Neuronal stem cell (in vitro differentiated cells): Measurements from ENCODE around the gene NEK8.
"Not testable (repeated sequence)": the region's sequence is repeated elsewhere in the genome, so short reads cannot be mapped to it uniquely, and the experiment has no call there.

Experiments
- DNase-seq: peaks from one replicate; pipeline ENCODE4 v3.0.0-alpha.2; 2013; ENCODE audit warnings: low spot score
- H2AFZ ChIP-seq: one replicate; pipeline ENCODE4 v1.6.1; 2013; ENCODE audit warnings: mild to moderate bottlenecking, low read length, inconsistent platforms
- H2AK5ac ChIP-seq: 2 replicates; pipeline ENCODE4 v1.6.1; 2013; ENCODE audit warnings: low read depth, mild to moderate bottlenecking, inconsistent platforms, low read length, moderate library complexity, mixed read lengths
- H2BK120ac ChIP-seq: 2 replicates; pipeline ENCODE4 v1.6.1; 2013; ENCODE audit warnings: low read depth, mild to moderate bottlenecking, inconsistent platforms, low read length, moderate library complexity, mixed read lengths
- H2BK12ac ChIP-seq: one replicate; pipeline ENCODE4 v1.6.1; 2013; ENCODE audit warnings: low read length, inconsistent platforms
- H2BK15ac ChIP-seq: 2 replicates; pipeline ENCODE4 v1.6.1; 2013; ENCODE audit warnings: mild to moderate bottlenecking, low read length, inconsistent platforms, mixed read lengths
- H2BK5ac ChIP-seq: one replicate; pipeline ENCODE4 v1.6.1; 2013; ENCODE audit warnings: inconsistent platforms, mild to moderate bottlenecking, low read length, moderate library complexity
- H3K14ac ChIP-seq: one replicate; pipeline ENCODE4 v1.6.1; 2013; ENCODE audit warnings: low read length, inconsistent platforms
- H3K18ac ChIP-seq: 2 replicates; pipeline ENCODE4 v1.6.1; 2013; ENCODE audit warnings: low read length, inconsistent platforms
- H3K23ac ChIP-seq: 2 replicates; pipeline ENCODE4 v1.6.1; 2013; ENCODE audit warnings: low read depth, mild to moderate bottlenecking, mixed read lengths, low read length, inconsistent platforms; ENCODE audit not compliant: poor library complexity
- H3K27ac ChIP-seq: replicated peaks from 3 replicates; pipeline ENCODE4 v1.5.1; 2013; ENCODE audit warnings: low read length, inconsistent platforms
- H3K27me3 ChIP-seq, 3 experiments: 2 replicates each; pipeline ENCODE4 v1.6.1; 2013; ENCODE audit warnings: low read length in 3 of 3, mild to moderate bottlenecking in 2 of 3, inconsistent platforms in 1 of 3, low read depth in 1 of 3, mixed read lengths in 1 of 3, moderate library complexity in 1 of 3; ENCODE audit not compliant: control insufficient read depth in 3 of 3, insufficient read depth in 3 of 3
- H3K36me3 ChIP-seq, 2 donors: replicated peaks in 1 of 2; 2 replicates each; pipeline ENCODE4 v1.6.1; 2013; ENCODE audit warnings: low read length in 2 of 2; ENCODE audit not compliant: control insufficient read depth in 2 of 2, insufficient read depth in 2 of 2
- H3K4ac ChIP-seq: 2 replicates; pipeline ENCODE4 v1.6.1; 2013; ENCODE audit warnings: inconsistent platforms, mild to moderate bottlenecking, low read length, moderate library complexity
- H3K4me1 ChIP-seq, 2 donors: 1 replicate in 1 of 2; 2 replicates in 1 of 2; pipeline ENCODE4 v1.6.1; 2013; ENCODE audit warnings: low read length in 2 of 2, low read depth in 1 of 2; ENCODE audit not compliant: control insufficient read depth in 2 of 2, insufficient read depth in 1 of 2
- H3K4me2 ChIP-seq: one replicate; pipeline ENCODE4 v1.6.1; 2013; ENCODE audit warnings: mild to moderate bottlenecking, low read length, inconsistent platforms; ENCODE audit not compliant: insufficient read depth, poor library complexity, severe bottlenecking
- H3K4me3 ChIP-seq, 2 donors: 2 replicates each; pipeline ENCODE4 v1.5.1; 2013; ENCODE audit warnings: low read length in 2 of 2, mild to moderate bottlenecking in 2 of 2, inconsistent platforms in 1 of 2, moderate library complexity in 1 of 2
- H3K79me1 ChIP-seq: one replicate; pipeline ENCODE4 v1.6.1; 2013; ENCODE audit warnings: low read depth, mild to moderate bottlenecking, inconsistent platforms, low read length, moderate library complexity
- H3K9ac ChIP-seq: one replicate; pipeline ENCODE4 v1.6.1; 2013; ENCODE audit warnings: mild to moderate bottlenecking, low read depth, low read length, inconsistent platforms; ENCODE audit not compliant: poor library complexity
- H3K9me3 ChIP-seq, 2 donors: replicated peaks in 1 of 2; 2 replicates each; pipeline versions ENCODE3 to v1.6.1; 2013; ENCODE audit warnings: low read length in 2 of 2, mild to moderate bottlenecking in 2 of 2, inconsistent platforms in 1 of 2, low read depth in 1 of 2, mixed read lengths in 1 of 2, moderate library complexity in 1 of 2; ENCODE audit not compliant: control insufficient read depth in 2 of 2, insufficient read depth in 1 of 2
- H4K8ac ChIP-seq: one replicate; pipeline ENCODE4 v1.6.1; 2013; ENCODE audit warnings: low read depth, mild to moderate bottlenecking, inconsistent platforms, low read length, moderate library complexity
- H4K91ac ChIP-seq: one replicate; pipeline ENCODE4 v1.6.1; 2013; ENCODE audit warnings: low read length, low read depth, mild to moderate bottlenecking, inconsistent platforms; ENCODE audit not compliant: poor library complexity
- WGBS, 2 donors: extraction: QIAGEN DNeasy Blood & Tissue Kit; methylation state at CpG; one replicate each; pipeline ENCODE4 v1.1.7; 2013; ENCODE audit warnings: missing lambda C conversion rate in 2 of 2, mixed read lengths in 1 of 2; ENCODE audit not compliant: insufficient read length in 2 of 2, insufficient replicate concordance in 1 of 2; ENCODE audit errors: extremely low coverage in 2 of 2; 5-methylcytosine and 5-hydroxymethylcytosine counted together

NEK8 gene

DNA sequence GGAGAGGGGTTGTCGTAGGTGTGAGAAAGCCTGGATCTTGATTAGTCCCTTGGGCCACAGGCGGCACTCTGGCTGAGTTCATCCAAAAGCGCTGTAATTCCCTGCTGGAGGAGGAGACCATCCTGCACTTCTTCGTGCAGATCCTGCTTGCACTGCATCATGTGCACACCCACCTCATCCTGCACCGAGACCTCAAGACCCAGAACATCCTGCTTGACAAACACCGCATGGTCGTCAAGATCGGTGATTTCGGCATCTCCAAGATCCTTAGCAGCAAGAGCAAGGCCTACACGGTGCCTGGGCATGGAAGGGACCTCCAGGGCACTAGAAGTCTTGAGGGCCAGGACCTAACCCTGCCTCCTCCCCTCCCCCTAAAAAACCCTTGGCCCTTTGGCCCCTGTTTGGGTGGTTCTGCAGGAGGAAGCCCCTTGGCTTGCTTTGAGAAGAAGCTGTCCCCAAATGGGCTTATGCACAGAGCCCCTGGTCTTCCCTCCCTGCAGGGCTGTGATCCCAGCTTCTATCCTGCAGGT is 6.2 kb downstream of the NEK8 start:
- Histone ChIP-seq H3K4ac (no peak overlapping the region), H2BK12ac (no peak overlapping the region), H3K4me1 (no peaks in the 10 kb centered on the region), H3K9me3 (peaks cover 0 to 3% of the 10 kb centered on the region in 2 donors), H2BK15ac (no peak overlapping the region), H4K91ac (no peak overlapping the region), H2BK5ac (no peak overlapping the region), H2AK5ac (no peak overlapping the region), H3K23ac (no peak overlapping the region), H4K8ac (no peak overlapping the region), H3K9ac (no peak overlapping the region), H3K4me2 (no peak overlapping the region), H3K27ac (no peak overlapping the region), H3K36me3 (peaks cover 9 to 40% of the 10 kb centered on the region in 2 donors), H3K27me3 (no peaks in the 10 kb centered on the region), H3K18ac (no peak overlapping the region), H2BK120ac (no peak overlapping the region), H2AFZ (no peak overlapping the region), H3K79me1 (no peaks in the 10 kb centered on the region), H3K4me3 (no peak overlapping the region), H3K14ac (no peak overlapping the region)
- no CpG with 5 or more reads among the region's 10 CpGs for WGBS, 2 donors
- DNase-seq = no peak

DNA sequence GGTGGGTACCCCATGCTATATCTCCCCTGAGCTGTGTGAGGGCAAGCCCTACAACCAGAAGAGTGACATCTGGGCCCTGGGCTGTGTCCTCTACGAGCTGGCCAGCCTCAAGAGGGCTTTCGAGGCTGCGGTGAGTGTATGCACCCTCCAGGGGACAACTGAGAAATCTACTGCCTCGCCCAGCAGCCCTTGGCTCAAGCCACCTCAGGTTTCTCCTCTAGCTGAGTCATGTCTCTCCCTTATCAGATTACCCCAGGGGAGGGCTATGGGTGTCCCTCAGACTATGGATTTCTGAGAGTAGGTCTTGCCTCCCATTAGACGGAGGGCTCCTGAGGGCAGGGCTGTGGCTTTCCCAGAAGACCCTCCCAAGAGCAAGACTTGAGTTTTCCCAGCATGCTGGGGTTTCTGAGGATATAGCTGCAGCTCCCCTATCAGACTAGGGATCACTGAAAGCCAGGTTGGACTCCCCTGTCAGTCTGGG is 6.7 kb downstream of the NEK8 start:
- Histone ChIP-seq H4K8ac (no peak overlapping the region), H3K4me1 (no peaks in the 10 kb centered on the region), H3K18ac (no peak overlapping the region), H3K4ac (no peak overlapping the region), H3K27ac (no peak overlapping the region), H2AK5ac (no peak overlapping the region), H3K27me3 (no peaks in the 10 kb centered on the region), H3K4me3 (peak overlapping the region in 1 of 2 donors; percentile 40), H3K79me1 (no peaks in the 10 kb centered on the region), H4K91ac (no peak overlapping the region), H2BK12ac (no peak overlapping the region), H3K9ac (no peak overlapping the region), H2BK15ac (no peak overlapping the region), H2BK120ac (no peak overlapping the region), H3K23ac (peak overlapping the region; percentile 83), H3K9me3 (peaks cover 0 to 3% of the 10 kb centered on the region in 2 donors), H2AFZ (no peak overlapping the region), H2BK5ac (no peak overlapping the region), H3K36me3 (peaks cover 9 to 42% of the 10 kb centered on the region in 2 donors), H3K4me2 (no peak overlapping the region), H3K14ac (no peak overlapping the region)
- no CpG with 5 or more reads among the region's 5 CpGs for WGBS, 2 donors
- DNase-seq = no peak

DNA sequence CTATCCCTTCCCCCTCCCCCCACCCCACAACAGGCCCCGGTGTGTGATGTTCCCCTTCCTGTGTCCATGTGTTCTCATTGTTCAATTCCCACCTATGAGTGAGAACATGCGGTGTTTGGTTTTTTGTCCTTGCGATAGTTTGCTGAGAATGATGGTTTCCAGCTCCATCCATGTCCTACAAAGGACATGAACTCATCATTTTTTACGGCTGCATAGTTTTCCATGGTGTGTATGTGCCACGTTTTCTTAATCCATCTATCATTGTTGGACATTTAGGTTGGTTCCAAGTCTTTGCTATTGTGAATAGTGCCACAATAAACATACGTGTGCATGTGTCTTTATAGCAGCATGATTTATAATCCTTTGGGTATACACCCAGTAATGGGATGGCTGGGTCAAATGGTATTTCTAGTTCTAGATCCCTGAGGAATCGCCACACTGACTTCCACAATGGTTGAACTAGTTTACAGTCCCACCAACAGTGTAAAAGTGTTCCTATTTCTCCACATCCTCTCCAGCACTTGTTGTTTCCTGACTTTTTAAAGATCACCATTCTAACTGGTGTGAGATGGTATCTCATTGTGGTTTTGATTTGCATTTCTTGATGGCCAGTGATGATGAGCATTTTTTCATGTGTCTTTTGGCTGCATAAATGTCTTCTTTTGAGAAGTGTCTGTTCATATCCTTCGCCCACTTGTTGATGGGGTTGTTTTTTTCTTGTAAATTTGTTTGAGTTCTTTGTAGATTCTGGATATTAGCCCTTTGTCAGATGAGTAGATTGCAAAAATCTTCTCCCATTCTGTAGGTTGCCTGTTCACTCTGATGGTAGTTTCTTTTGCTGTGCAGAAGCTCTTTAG is 7.6 kb downstream of the NEK8 start:
- not testable (repeated sequence) for H4K8ac ChIP-seq, H3K27ac ChIP-seq, H3K23ac ChIP-seq, H3K4ac ChIP-seq, H3K9me3 ChIP-seq, H3K9ac ChIP-seq, H3K27me3 ChIP-seq, H3K4me2 ChIP-seq, H2AK5ac ChIP-seq, H3K79me1 ChIP-seq, H2AFZ ChIP-seq, DNase-seq, H3K4me1 ChIP-seq, H2BK120ac ChIP-seq, H3K14ac ChIP-seq, H2BK15ac ChIP-seq, H2BK5ac ChIP-seq, H3K18ac ChIP-seq, H2BK12ac ChIP-seq, H4K91ac ChIP-seq, H3K4me3 ChIP-seq
- WGBS, 2 donors = no CpG with 5 or more reads among the region's 8 CpGs
- H3K36me3 ChIP-seq = peaks cover 9 to 49% of the 10 kb centered on the region in 2 donors

DNA sequence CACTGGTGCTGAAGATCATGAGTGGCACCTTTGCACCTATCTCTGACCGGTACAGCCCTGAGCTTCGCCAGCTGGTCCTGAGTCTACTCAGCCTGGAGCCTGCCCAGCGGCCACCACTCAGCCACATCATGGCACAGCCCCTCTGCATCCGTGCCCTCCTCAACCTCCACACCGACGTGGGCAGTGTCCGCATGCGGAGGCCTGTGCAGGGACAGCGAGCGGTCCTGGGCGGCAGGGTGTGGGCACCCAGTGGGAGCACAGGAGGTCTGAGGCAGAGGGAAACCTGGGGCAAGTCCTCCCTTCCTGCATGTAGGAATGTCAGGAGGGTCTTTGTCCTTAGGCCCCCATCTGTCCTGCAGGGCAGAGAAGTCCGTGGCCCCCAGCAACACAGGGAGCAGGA is 8.7 kb downstream of the NEK8 start:
- no peak for DNase-seq
- no peaks in the 10 kb centered on the region for H3K4me1 ChIP-seq
- H3K9ac ChIP-seq = no peak overlapping the region
- H3K27me3 ChIP-seq = no peaks in the 10 kb centered on the region
- no peak overlapping the region for H3K4me2 ChIP-seq
- peaks cover 9 to 57% of the 10 kb centered on the region in 2 donors for H3K36me3 ChIP-seq
- H2AK5ac ChIP-seq = peak overlapping the region; percentile 83
- no peak overlapping the region for H2BK15ac ChIP-seq
- H4K91ac ChIP-seq = peak overlapping the region; percentile 77
- H3K79me1 ChIP-seq = no peaks in the 10 kb centered on the region
- peak overlapping the region; percentile 73 for H3K14ac ChIP-seq
- H3K18ac ChIP-seq = peak overlapping the region; percentile 46
- peak overlapping the region; percentile 62 for H3K23ac ChIP-seq
- WGBS, 2 donors = no CpG with 5 or more reads among the region's 12 CpGs
- H2BK5ac ChIP-seq = peak overlapping the region; percentile 54
- peak overlapping the region in 1 of 2 donors; percentile 65 for H3K4me3 ChIP-seq
- H2BK12ac ChIP-seq = no peak overlapping the region
- peaks cover 3 to 9% of the 10 kb centered on the region in 2 donors for H3K9me3 ChIP-seq
- no peak overlapping the region for H2BK120ac ChIP-seq
- H4K8ac ChIP-seq = peak overlapping the region; percentile 26
- H3K27ac ChIP-seq = no peak overlapping the region
- peak overlapping the region; percentile 23 for H3K4ac ChIP-seq
- H2AFZ ChIP-seq = no peak overlapping the region
